Mammary epithelial cell (primary cell): ENCODE data around the gene DDAH1.

Experiments used
- CTCF ChIP-seq, 2 donors: IDR thresholded peaks in 1 of 2; conservative IDR thresholded peaks in 1 of 2; 2 replicates each; pipeline ENCODE4 v1.5.1; 2011 to 2012; ENCODE audit warnings: inconsistent platforms in 2 of 2, low read length in 2 of 2, mild to moderate bottlenecking in 2 of 2, control low read depth in 1 of 2, low read depth in 1 of 2; ENCODE audit not compliant: insufficient read depth in 1 of 2; ENCODE audit errors: extremely low read depth in 1 of 2
- EZH2 ChIP-seq: IDR thresholded peaks from 2 replicates; pipeline ENCODE4 v1.6.1; 2012; ENCODE audit warnings: low read length, inconsistent platforms, borderline replicate concordance

- no peak for TF ChIP-seq CTCF (conservative IDR thresholded peaks at IDR 0.05 in 1 of 2, IDR thresholded peaks at IDR 0.05 in 1 of 2; ENCODE audit: extremely low read depth in 1 of 2, insufficient read depth in 1 of 2, low read depth in 1 of 2, low read length in 2 of 2)
- no peak for TF ChIP-seq EZH2
Observed at GRCh38 chr1:85437139-85437538, 27.8 kb downstream of the DDAH1 start.
